ENCODE data around the gene MCM7. TPM values are rescaled to one million over a fixed set of nuclear protein-coding genes. Genes with fewer than 3 reads are reported as not detected.

Gene MCM7
- polyA plus RNA-seq, 3 donors from 2014 or later: 40.3 to 59.0 (median 54.4) TPM

- no peaks in the 10 kb centered on the region for H3K9me3 Mint-ChIP-seq
- peaks cover 5 to 12% (median 8%) of the 10 kb centered on the region in 3 donors for H3K27me3 Mint-ChIP-seq (ENCODE audit: low read depth in 3 of 3)
- peak overlapping the region; percentile 66 to 82 (median 77) for H3K4me3 Mint-ChIP-seq
- DNase-seq: no peak
- peak overlapping the region in 1 of 6 donors; percentile 53 for H3K27ac Mint-ChIP-seq
- no peaks in the 10 kb centered on the region for H3K36me3 Mint-ChIP-seq
- H3K4me1 Mint-ChIP-seq: peaks cover 33 to 37% of the 10 kb centered on the region in 2 donors
These were observed 27.4 kb upstream of the MCM7 start for GRCh38 chr7:100128637-100128963.

- Mint-ChIP-seq H3K36me3 (no peaks in the 10 kb centered on the region), H3K27ac (peak overlapping the region; percentile 35 to 76 (median 52)), H3K9me3 (no peaks in the 10 kb centered on the region), H3K27me3 (ENCODE audit: low read depth in 3 of 3) (peaks cover 5 to 12% (median 8%) of the 10 kb centered on the region in 3 donors), H3K4me1 (peaks cover 33 to 37% of the 10 kb centered on the region in 2 donors), H3K4me3 (peak overlapping the region; percentile 66 to 82 (median 77))
- peak in 1 of 3 donors; percentile 16 for DNase-seq
These were observed 26.9 kb upstream of the MCM7 start for GRCh38 chr7:100127866-100128636.

- Mint-ChIP-seq H3K4me1 (peaks cover 33 to 38% of the 10 kb centered on the region in 2 donors), H3K27ac (peak within 1 kb of the TSS; percentile 98 to 100 (median 99))
These were observed 26.0 kb upstream of the MCM7 start, which contains the start of gene MBLAC1 for GRCh38 chr7:100126931-100127865. Gene MBLAC1 (plus strand): TSS chr7:100126967. CDS start chr7:100127396, 429 bp downstream.

GRCh38 chr7:100126239-100126930 lies 25.2 kb upstream of the MCM7 start:
- Mint-ChIP-seq H3K4me3 (peak overlapping the region; percentile 99 to 100 (median 99)), H3K36me3 (no peaks in the 10 kb centered on the region), H3K4me1 (peaks cover 33 to 40% of the 10 kb centered on the region in 2 donors), H3K27me3 (ENCODE audit: low read depth in 3 of 3) (peaks cover 5 to 10% (median 6%) of the 10 kb centered on the region in 3 donors), H3K9me3 (no peaks in the 10 kb centered on the region), H3K27ac (peak overlapping the region; percentile 98 to 100 (median 99))
- no peak for DNase-seq

More at GRCh38 chr7:100126931-100127865, 26.0 kb upstream of the MCM7 start, which contains the start of gene MBLAC1:
- Mint-ChIP-seq H3K36me3 (no peaks in the 10 kb centered on the region), H3K9me3 (no peaks in the 10 kb centered on the region), H3K27me3 (ENCODE audit: low read depth in 3 of 3) (peaks cover 5 to 12% (median 8%) of the 10 kb centered on the region in 3 donors), H3K4me3 (peak within 1 kb of the TSS; percentile 99 to 100 (median 99))
- DNase-seq: peak; percentile 92 to 94 (median 92)

- no peak for DNase-seq
- no peaks in the 10 kb centered on the region for H3K36me3 Mint-ChIP-seq
- H3K27ac Mint-ChIP-seq: peak overlapping the region in 5 of 6 donors; percentile 55 to 87 (median 77)
- H3K4me1 Mint-ChIP-seq: peaks cover 42 to 48% of the 10 kb centered on the region in 2 donors
- H3K27me3 Mint-ChIP-seq (ENCODE audit: low read depth in 3 of 3): peaks cover 6 to 11% (median 9%) of the 10 kb centered on the region in 3 donors
- peak overlapping the region in 4 of 5 donors; percentile 37 to 100 (median 85) for H3K4me3 Mint-ChIP-seq
- no peaks in the 10 kb centered on the region for H3K9me3 Mint-ChIP-seq
These were observed 23.4 kb upstream of the MCM7 start for GRCh38 chr7:100124301-100125230.

- Mint-ChIP-seq H3K27ac (peak overlapping the region in 2 of 6 donors; percentile 45 to 58), H3K4me3 (peak overlapping the region in 1 of 5 donors; percentile 58), H3K9me3 (no peaks in the 10 kb centered on the region), H3K4me1 (peaks cover 49 to 52% of the 10 kb centered on the region in 2 donors), H3K27me3 (ENCODE audit: low read depth in 3 of 3) (peaks cover 9 to 16% (median 16%) of the 10 kb centered on the region in 3 donors), H3K36me3 (no peaks in the 10 kb centered on the region)
- DNase-seq: no peak
These were observed 21.4 kb upstream of the MCM7 start for GRCh38 chr7:100122568-100122967.

- Mint-ChIP-seq H3K27me3 (ENCODE audit: low read depth in 3 of 3) (peaks cover 8 to 16% (median 15%) of the 10 kb centered on the region in 3 donors), H3K4me3 (no peak overlapping the region), H3K27ac (no peak overlapping the region), H3K9me3 (no peaks in the 10 kb centered on the region), H3K36me3 (no peaks in the 10 kb centered on the region), H3K4me1 (peaks cover 49 to 52% of the 10 kb centered on the region in 2 donors)
- no peak for DNase-seq
These were observed 20.9 kb upstream of the MCM7 start for GRCh38 chr7:100122067-100122466.

GRCh38 chr7:100120733-100121036 lies 19.5 kb upstream of the MCM7 start:
- Mint-ChIP-seq H3K4me3 (peak overlapping the region; percentile 90 to 97 (median 92)), H3K36me3 (peaks cover 0 to 3% (median 0%) of the 10 kb centered on the region in 3 donors), H3K4me1 (peaks cover 45 to 47% of the 10 kb centered on the region in 2 donors), H3K27me3 (ENCODE audit: low read depth in 3 of 3) (peaks cover 4 to 11% (median 8%) of the 10 kb centered on the region in 3 donors), H3K9me3 (no peaks in the 10 kb centered on the region), H3K27ac (peak overlapping the region; percentile 97 to 99 (median 98))
- no peak for DNase-seq

GRCh38 chr7:100119970-100120732 lies 19.0 kb upstream of the MCM7 start:
- Mint-ChIP-seq H3K9me3 (no peaks in the 10 kb centered on the region), H3K27ac (peak overlapping the region; percentile 97 to 99 (median 98)), H3K4me3 (peak overlapping the region; percentile 90 to 97 (median 92)), H3K27me3 (ENCODE audit: low read depth in 3 of 3) (peaks cover 4 to 11% (median 8%) of the 10 kb centered on the region in 3 donors), H3K4me1 (peaks cover 42% of the 10 kb centered on the region in 2 donors), H3K36me3 (peaks cover 0 to 3% (median 0%) of the 10 kb centered on the region in 3 donors)
- DNase-seq: no peak

GRCh38 chr7:100119072-100119969 lies 18.1 kb upstream of the MCM7 start, which contains the start of the genes CNPY4 and TAF6:
Gene CNPY4 (plus strand): TSS chr7:100119634. CDS start chr7:100119745, 111 bp downstream.
Gene TAF6 (minus strand): TSS chr7:100119358. CDS start chr7:100114209, 5,149 bp downstream.
- H3K4me3 Mint-ChIP-seq: peak within 1 kb of the TSS; percentile 90 to 97 (median 92)
- H3K27ac Mint-ChIP-seq: peak within 1 kb of the TSS; percentile 97 to 99 (median 98)
- H3K9me3 Mint-ChIP-seq: no peaks in the 10 kb centered on the region
- DNase-seq: peak; percentile 94 to 96 (median 95)
- H3K4me1 Mint-ChIP-seq: peaks cover 33 to 34% of the 10 kb centered on the region in 2 donors
- H3K36me3 Mint-ChIP-seq: peaks cover 0 to 3% (median 0%) of the 10 kb centered on the region in 3 donors
- peaks cover 4 to 11% (median 6%) of the 10 kb centered on the region in 3 donors for H3K27me3 Mint-ChIP-seq (ENCODE audit: low read depth in 3 of 3)
